Calu3 (cell line): ENCODE measurements around the gene MAD1L1. TPM values are rescaled to one million over a fixed set of nuclear protein-coding genes. Genes with fewer than 3 reads are reported as not detected.
A peak's percentile ranks its signal among the peaks of the same experiment; 100 is the strongest.

Source experiments
- BruUV-seq: library from RNA; stranded (reverse); fragments of 400-500 nt; replicated peaks from 2 replicates; lab custom pipeline; 2021; lab: Mats Ljungman, UMichigan
- CTCF ChIA-PET: fragments of 300-600 bp; sonication (Branson Sonifier 250); formaldehyde crosslinking; loops from one replicate; lab custom pipeline; 2022; ENCODE audit warnings: antibody characterized with exemption; lab: Charles Lee
- DNase-seq: peaks from one replicate; pipeline ENCODE4 v3.0.0; 2022
- H3K27ac Mint-ChIP-seq: one replicate; pipeline ENCODE4 v1.8.0; 2022; ENCODE audit warnings: mixed read lengths; ENCODE audit not compliant: unreplicated experiment
- H3K27me3 Mint-ChIP-seq: one replicate; pipeline ENCODE4 v1.8.0; 2022; ENCODE audit warnings: mixed read lengths; ENCODE audit not compliant: unreplicated experiment
- H3K36me3 Mint-ChIP-seq: one replicate; pipeline ENCODE4 v1.8.0; 2022; ENCODE audit warnings: mild to moderate bottlenecking, moderate library complexity, mixed read lengths; ENCODE audit not compliant: insufficient read depth, unreplicated experiment
- H3K4me1 Mint-ChIP-seq: one replicate; pipeline ENCODE4 v1.8.0; 2022; ENCODE audit warnings: mild to moderate bottlenecking, low read depth, mixed read lengths; ENCODE audit not compliant: unreplicated experiment
- H3K4me3 Mint-ChIP-seq: one replicate; pipeline ENCODE4 v1.8.0; 2022; ENCODE audit warnings: mild to moderate bottlenecking, low read depth, moderate library complexity, mixed read lengths; ENCODE audit not compliant: unreplicated experiment
- H3K9me3 Mint-ChIP-seq: one replicate; pipeline ENCODE4 v1.8.0; 2022; ENCODE audit warnings: low read depth, mixed read lengths; ENCODE audit not compliant: unreplicated experiment
- intact Hi-C: fragments of 100-400 bp; cut with micrococcal nuclease; formaldehyde crosslinking; loops from one replicate; pipeline ENCODE4 v1.10.0; 2022; ENCODE audit not compliant: unreplicated experiment
- total RNA-seq: library from RNA; stranded (reverse); gene quantifications from 2 replicates; pipeline ENCODE4 v1.2.3, GENCODE V29; 2022
- TF ChIP-seq, protein P1 (sequence below): fragments of 200-600 bp; IDR thresholded peaks from one replicate; pipeline ENCODE4 v1.8.0; 2022; ENCODE audit warnings: antibody characterized with exemption; ENCODE audit not compliant: unreplicated experiment

The MAD1L1 gene
- total RNA-seq, 1 experiment from 2014 or later = 86.0 TPM

DNA sequence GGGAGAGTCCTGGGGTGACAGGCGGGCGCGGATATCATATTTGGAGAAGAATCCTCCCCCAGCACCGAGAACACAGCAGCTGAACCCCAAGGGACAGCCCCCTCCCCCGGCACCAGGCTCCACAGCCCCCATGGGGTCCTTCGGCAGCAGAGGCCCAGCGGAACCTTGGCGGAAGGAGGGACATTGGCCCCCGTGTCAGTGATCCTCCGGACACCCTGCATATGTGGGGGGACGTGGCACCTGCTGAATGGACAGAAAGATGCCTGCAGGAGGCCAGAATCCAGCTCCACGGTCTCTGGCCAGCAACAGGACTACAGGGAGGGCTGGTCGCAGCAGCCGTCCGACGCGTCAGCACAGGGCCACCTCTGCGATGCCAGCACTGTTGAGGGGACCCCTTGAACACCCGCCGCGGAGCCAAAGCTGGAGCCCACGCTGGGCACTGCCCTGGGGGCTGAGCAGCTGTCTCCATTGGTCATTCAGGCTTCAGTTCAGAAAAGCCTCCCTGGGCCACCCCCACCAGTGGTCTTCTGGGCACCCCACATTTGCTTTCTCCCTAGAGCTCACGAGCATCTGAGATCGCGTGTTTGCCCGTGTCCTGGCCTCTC is 322.6 kb downstream of the MAD1L1 start:
- H3K4me1 Mint-ChIP-seq = no peaks in the 10 kb centered on the region
- H3K9me3 Mint-ChIP-seq = no peaks in the 10 kb centered on the region
- TF ChIP-seq, protein P1, sequence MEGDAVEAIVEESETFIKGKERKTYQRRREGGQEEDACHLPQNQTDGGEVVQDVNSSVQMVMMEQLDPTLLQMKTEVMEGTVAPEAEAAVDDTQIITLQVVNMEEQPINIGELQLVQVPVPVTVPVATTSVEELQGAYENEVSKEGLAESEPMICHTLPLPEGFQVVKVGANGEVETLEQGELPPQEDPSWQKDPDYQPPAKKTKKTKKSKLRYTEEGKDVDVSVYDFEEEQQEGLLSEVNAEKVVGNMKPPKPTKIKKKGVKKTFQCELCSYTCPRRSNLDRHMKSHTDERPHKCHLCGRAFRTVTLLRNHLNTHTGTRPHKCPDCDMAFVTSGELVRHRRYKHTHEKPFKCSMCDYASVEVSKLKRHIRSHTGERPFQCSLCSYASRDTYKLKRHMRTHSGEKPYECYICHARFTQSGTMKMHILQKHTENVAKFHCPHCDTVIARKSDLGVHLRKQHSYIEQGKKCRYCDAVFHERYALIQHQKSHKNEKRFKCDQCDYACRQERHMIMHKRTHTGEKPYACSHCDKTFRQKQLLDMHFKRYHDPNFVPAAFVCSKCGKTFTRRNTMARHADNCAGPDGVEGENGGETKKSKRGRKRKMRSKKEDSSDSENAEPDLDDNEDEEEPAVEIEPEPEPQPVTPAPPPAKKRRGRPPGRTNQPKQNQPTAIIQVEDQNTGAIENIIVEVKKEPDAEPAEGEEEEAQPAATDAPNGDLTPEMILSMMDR = no peak
- no peak overlapping the region for H3K4me3 Mint-ChIP-seq
- no peak for DNase-seq
- H3K27me3 Mint-ChIP-seq = no peaks in the 10 kb centered on the region
- BruUV-seq = no TSS peak
- intact Hi-C loops = no loop called here
- peaks cover 10% of the 10 kb centered on the region for H3K36me3 Mint-ChIP-seq
- CTCF ChIA-PET = no interaction called here
- H3K27ac Mint-ChIP-seq = no peak overlapping the region

DNA sequence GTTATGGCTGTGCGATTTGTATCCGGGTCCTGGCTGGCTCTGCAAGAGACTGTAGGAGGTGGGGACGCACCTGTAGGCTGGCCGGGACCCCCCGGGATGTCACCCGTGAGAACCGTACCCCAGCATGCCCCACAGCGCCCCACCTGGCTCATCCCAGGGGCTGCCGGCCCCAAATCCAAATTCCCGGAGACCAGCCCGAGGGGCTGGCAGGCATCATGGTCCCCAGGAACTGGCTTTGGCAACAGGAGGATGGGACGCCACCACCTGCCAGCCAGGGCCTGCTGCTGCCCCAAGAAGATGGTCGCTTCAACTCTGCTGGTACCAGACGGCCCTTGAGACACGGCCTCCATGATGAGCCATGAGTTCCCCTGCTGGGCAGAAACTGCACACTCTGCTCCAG is 323.3 kb downstream of the MAD1L1 start:
- Mint-ChIP-seq H3K4me1 (no peaks in the 10 kb centered on the region), H3K27me3 (no peaks in the 10 kb centered on the region), H3K4me3 (no peak overlapping the region), H3K9me3 (no peaks in the 10 kb centered on the region), H3K36me3 (peaks cover 10% of the 10 kb centered on the region), H3K27ac (no peak overlapping the region)
- CTCF ChIA-PET = interaction anchor here (0.6 kb wide), 1 partner anchor 152 kb away, joined by 13 read pairs; no protein-coding TSS in a partner anchor
- TF ChIP-seq, protein P1 = peak; percentile 17
- intact Hi-C loops = no loop called here
- no TSS peak for BruUV-seq
- no peak for DNase-seq

DNA sequence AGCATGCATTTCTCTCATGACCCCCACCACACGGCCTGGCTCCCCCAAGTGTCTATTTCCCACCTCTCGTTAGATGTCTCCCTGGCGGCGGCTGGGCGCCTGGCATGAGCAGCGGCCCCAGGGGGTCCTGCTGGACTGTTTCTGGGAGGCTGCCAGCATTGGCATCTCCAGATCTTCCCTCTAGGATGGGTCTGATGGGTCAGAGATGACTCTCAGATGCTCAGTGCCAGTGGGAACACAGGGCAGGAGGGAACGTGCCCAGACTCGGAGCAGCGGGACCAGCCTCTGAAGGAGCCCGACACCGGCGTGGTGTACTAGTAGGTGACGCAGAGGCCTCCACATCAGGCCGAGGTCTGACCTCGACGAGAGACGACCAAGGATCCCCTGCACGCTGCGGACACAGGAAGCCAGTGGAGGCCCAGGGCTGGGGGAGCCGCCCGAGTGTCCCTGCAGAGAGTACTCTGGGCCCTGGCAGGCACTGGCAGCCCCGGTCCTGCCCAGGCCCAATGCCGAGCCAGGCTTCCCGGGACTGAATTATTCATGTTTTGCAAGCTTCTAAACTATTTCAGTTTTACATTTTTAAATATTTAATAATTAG is 323.8 kb downstream of the MAD1L1 start:
- no peaks in the 10 kb centered on the region for H3K9me3 Mint-ChIP-seq
- no peak overlapping the region for H3K4me3 Mint-ChIP-seq
- no TSS peak for BruUV-seq
- TF ChIP-seq, protein P1 = no peak
- H3K36me3 Mint-ChIP-seq = peaks cover 10% of the 10 kb centered on the region
- CTCF ChIA-PET = no interaction called here
- DNase-seq = no peak
- H3K27ac Mint-ChIP-seq = no peak overlapping the region
- H3K4me1 Mint-ChIP-seq = no peaks in the 10 kb centered on the region
- H3K27me3 Mint-ChIP-seq = no peaks in the 10 kb centered on the region
- intact Hi-C loops = no loop called here

DNA sequence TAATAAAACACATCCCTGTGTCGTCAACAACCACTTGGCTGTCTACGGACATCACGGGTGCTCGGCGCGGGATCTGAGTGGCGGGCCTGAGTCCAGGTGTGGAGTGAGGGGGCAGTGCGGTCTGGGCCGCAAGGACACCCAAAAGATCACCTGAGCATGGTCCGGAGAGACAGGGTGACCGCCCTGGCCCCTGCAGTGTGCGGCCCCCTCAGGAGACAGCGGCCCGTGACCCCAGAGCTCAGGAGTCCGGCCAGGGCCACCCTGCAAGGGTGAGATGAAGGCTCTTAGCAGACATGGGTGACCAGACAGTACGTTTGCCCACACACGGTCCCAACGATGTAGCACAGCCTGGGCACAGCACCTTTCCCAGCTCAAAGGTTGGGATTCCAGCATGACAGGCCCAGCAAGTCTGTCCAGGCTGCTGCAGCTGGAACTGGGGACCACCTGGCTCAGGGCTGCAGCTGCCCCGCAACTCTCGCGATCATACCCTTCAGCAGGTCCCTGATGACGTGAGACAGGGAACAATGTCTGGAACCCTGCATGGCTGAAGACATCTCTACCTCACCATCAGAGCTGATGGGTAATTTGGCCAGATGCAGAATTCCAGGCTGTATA is 324.9 kb downstream of the MAD1L1 start:
- no peak for DNase-seq
- intact Hi-C loops = no loop called here
- TF ChIP-seq, protein P1 = no peak
- no peaks in the 10 kb centered on the region for H3K4me1 Mint-ChIP-seq
- no peaks in the 10 kb centered on the region for H3K9me3 Mint-ChIP-seq
- H3K27me3 Mint-ChIP-seq = no peaks in the 10 kb centered on the region
- peaks cover 10% of the 10 kb centered on the region for H3K36me3 Mint-ChIP-seq
- BruUV-seq = no TSS peak
- no peak overlapping the region for H3K4me3 Mint-ChIP-seq
- CTCF ChIA-PET = no interaction called here
- no peak overlapping the region for H3K27ac Mint-ChIP-seq
